LoVo (cell line): ENCODE data around the gene SZRD1.
A peak's percentile ranks its signal among the peaks of the same experiment; 100 is the strongest.
"Not testable (repeated sequence)": the region's sequence is repeated elsewhere in the genome, so short reads cannot be mapped to it uniquely, and the experiment has no call there.

Source experiments
- DNase-seq: peaks from one replicate; pipeline ENCODE4 v3.0.0-alpha.2; 2016; ENCODE audit warnings: low spot score

Gene SZRD1

GRCh38 chr1:16366722-16367257 lies at the start of gene SZRD1:
Gene SZRD1, plus strand, starts transcription at chr1:16367242. Its CDS starts 16 bp downstream, at chr1:16367258.
- DNase-seq, result peak; percentile 99

- no peak for DNase-seq
These were observed 48.5 kb upstream of the SZRD1 start for GRCh38 chr1:16318555-16318954.

- no peak for DNase-seq
These were observed 45.7 kb upstream of the SZRD1 start for GRCh38 chr1:16321176-16321867.

GRCh38 chr1:16324456-16324890 lies 42.6 kb upstream of the SZRD1 start:
- peak; percentile 13 for DNase-seq

- no peak for DNase-seq
These were observed 40.1 kb upstream of the SZRD1 start for GRCh38 chr1:16326833-16327404.

- DNase-seq, result peak; percentile 27
These were observed 32.2 kb upstream of the SZRD1 start for GRCh38 chr1:16334655-16335340.

GRCh38 chr1:16338961-16339360 lies 28.1 kb upstream of the SZRD1 start:
- DNase-seq, result no peak

- DNase-seq, result no peak
These were observed 26.4 kb upstream of the SZRD1 start for GRCh38 chr1:16340673-16341072.

GRCh38 chr1:16342331-16343062 lies 24.5 kb upstream of the SZRD1 start:
- no peak for DNase-seq

- not testable (repeated sequence) for DNase-seq
These were observed 23.8 kb upstream of the SZRD1 start for GRCh38 chr1:16343276-16343675.

GRCh38 chr1:16348414-16349182 lies 18.4 kb upstream of the SZRD1 start:
- DNase-seq, result peak; percentile 65

- no peak for DNase-seq
These were observed 17.1 kb upstream of the SZRD1 start for GRCh38 chr1:16349847-16350406.

GRCh38 chr1:16351456-16351993 lies 15.5 kb upstream of the SZRD1 start:
- no peak for DNase-seq

- peak; percentile 92 for DNase-seq
These were observed 14.8 kb upstream of the SZRD1 start, which contains the start of gene FBXO42 for GRCh38 chr1:16351994-16352841. Gene FBXO42, minus strand, starts transcription at chr1:16352480. Its CDS starts 37,062 bp downstream, at chr1:16315418.

- DNase-seq, result no peak
These were observed 14.1 kb upstream of the SZRD1 start for GRCh38 chr1:16352842-16353535.

- DNase-seq, result no peak
These were observed 12.4 kb upstream of the SZRD1 start for GRCh38 chr1:16354619-16355018.

- no peak for DNase-seq
These were observed 10.2 kb upstream of the SZRD1 start for GRCh38 chr1:16356867-16357266.

- not testable (repeated sequence) for DNase-seq
These were observed 1.9 kb upstream of the SZRD1 start for GRCh38 chr1:16365146-16365498.
